ENCODE measurements around the gene TSHR. TPM values are rescaled to one million over a fixed set of nuclear protein-coding genes. Genes with fewer than 3 reads are reported as not detected.

The TSHR gene
- total RNA-seq, 1 donor from 2014 or later = not detected

DNA sequence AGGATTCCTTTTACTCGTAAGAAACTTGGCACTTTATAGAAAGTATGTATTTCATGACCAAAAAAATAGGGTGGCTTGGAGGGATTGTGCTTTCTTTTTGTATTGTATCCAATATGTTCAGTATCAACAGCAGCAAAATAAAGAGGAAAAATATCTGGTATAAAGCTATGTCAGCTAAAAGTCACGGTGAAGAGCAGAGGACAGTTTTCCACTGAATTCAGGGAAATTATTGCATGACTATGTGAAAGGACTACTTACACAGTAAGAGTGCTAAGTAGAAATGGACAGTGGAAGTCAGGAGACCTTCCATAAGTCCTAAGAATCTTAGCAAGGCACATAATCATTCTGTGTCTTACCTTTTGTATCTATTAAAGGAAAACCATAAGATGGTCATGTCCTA, 19.3 kb downstream of the TSHR start:
- Histone ChIP-seq H3K9me3 (ENCODE audit: insufficient read depth, low read depth, low read length) (no peaks in the 10 kb centered on the region), H3K4me1 (ENCODE audit: insufficient read depth, low read length) (no peaks in the 10 kb centered on the region), H3K4me2 (ENCODE audit: low read length) (no peak overlapping the region), H3K9ac (ENCODE audit: low read length) (no peak overlapping the region), H3K79me2 (ENCODE audit: insufficient read depth, low read length) (no peaks in the 10 kb centered on the region), H3K36me3 (ENCODE audit: insufficient read depth, low read length) (no peaks in the 10 kb centered on the region), H2AFZ (ENCODE audit: low read depth, low read length) (no peak overlapping the region), H3K27ac (ENCODE audit: low read depth, low read length) (no peak overlapping the region), H3K4me3 (ENCODE audit: insufficient read depth, low read depth, low read length) (no peak overlapping the region), H3K27me3 (ENCODE audit: insufficient read depth, low read length) (peaks cover 3% of the 10 kb centered on the region), H4K20me1 (ENCODE audit: insufficient read depth, low read length) (no peaks in the 10 kb centered on the region)
- Mint-ChIP-seq H3K9me3 (ENCODE audit: unreplicated experiment) (peaks cover 2% of the 10 kb centered on the region), H3K4me3 (ENCODE audit: unreplicated experiment) (no peak overlapping the region), H3K27me3 (ENCODE audit: low read depth, unreplicated experiment) (peaks cover 6% of the 10 kb centered on the region), H3K4me1 (ENCODE audit: low read depth, unreplicated experiment) (no peaks in the 10 kb centered on the region), H3K27ac (ENCODE audit: unreplicated experiment) (no peak overlapping the region), H3K36me3 (ENCODE audit: low read depth, unreplicated experiment) (no peaks in the 10 kb centered on the region)
- TF ChIP-seq, protein P1, sequence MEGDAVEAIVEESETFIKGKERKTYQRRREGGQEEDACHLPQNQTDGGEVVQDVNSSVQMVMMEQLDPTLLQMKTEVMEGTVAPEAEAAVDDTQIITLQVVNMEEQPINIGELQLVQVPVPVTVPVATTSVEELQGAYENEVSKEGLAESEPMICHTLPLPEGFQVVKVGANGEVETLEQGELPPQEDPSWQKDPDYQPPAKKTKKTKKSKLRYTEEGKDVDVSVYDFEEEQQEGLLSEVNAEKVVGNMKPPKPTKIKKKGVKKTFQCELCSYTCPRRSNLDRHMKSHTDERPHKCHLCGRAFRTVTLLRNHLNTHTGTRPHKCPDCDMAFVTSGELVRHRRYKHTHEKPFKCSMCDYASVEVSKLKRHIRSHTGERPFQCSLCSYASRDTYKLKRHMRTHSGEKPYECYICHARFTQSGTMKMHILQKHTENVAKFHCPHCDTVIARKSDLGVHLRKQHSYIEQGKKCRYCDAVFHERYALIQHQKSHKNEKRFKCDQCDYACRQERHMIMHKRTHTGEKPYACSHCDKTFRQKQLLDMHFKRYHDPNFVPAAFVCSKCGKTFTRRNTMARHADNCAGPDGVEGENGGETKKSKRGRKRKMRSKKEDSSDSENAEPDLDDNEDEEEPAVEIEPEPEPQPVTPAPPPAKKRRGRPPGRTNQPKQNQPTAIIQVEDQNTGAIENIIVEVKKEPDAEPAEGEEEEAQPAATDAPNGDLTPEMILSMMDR (IDR thresholded peaks at IDR 0.05; ENCODE audit: insufficient read depth, low read depth, low read length) = no peak
- TF ChIP-seq EZH2 (IDR thresholded peaks at IDR 0.05; ENCODE audit: insufficient read depth, low read length) = no peak
- no peak for DNase-seq (ENCODE audit: low read depth)
- no peak for FAIRE-seq

DNA sequence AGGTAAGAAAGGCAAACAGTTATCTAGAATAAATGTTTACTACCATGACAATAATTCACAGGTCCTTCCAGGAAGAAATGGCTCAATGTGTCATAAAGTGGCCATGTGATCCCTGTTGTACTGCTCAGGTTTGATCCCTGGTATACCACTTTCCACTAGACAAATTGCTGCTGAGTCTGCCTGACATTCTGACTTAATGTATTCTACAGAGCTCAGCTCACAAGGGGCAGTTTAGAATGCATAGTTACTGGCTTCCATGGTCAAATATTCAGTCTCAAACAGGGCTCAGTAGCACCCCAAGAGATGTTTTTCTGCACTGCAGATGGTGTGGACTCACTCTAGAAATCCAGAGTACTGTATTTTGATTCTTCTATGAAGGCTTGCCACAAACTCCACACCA, 21.8 kb downstream of the TSHR start:
- H3K4me3 Mint-ChIP-seq (ENCODE audit: unreplicated experiment) = no peak overlapping the region
- Histone ChIP-seq H3K79me2 (ENCODE audit: insufficient read depth, low read length) (no peaks in the 10 kb centered on the region), H3K4me2 (ENCODE audit: low read length) (no peak overlapping the region), H3K27ac (ENCODE audit: low read depth, low read length) (no peak overlapping the region), H2AFZ (ENCODE audit: low read depth, low read length) (no peak overlapping the region), H3K9me3 (ENCODE audit: insufficient read depth, low read depth, low read length) (no peaks in the 10 kb centered on the region), H3K4me1 (ENCODE audit: insufficient read depth, low read length) (no peaks in the 10 kb centered on the region), H3K4me3 (ENCODE audit: insufficient read depth, low read depth, low read length) (no peak overlapping the region), H4K20me1 (ENCODE audit: insufficient read depth, low read length) (no peaks in the 10 kb centered on the region), H3K9ac (ENCODE audit: low read length) (no peak overlapping the region), H3K27me3 (ENCODE audit: insufficient read depth, low read length) (peaks cover 3% of the 10 kb centered on the region), H3K36me3 (ENCODE audit: insufficient read depth, low read length) (no peaks in the 10 kb centered on the region)
- FAIRE-seq (no peak), DNase-seq (ENCODE audit: low read depth) (no peak)
- peaks cover 2% of the 10 kb centered on the region for H3K9me3 Mint-ChIP-seq (ENCODE audit: unreplicated experiment)
- no peak overlapping the region for H3K27ac Mint-ChIP-seq (ENCODE audit: unreplicated experiment)
- H3K27me3 Mint-ChIP-seq (ENCODE audit: low read depth, unreplicated experiment) = peaks cover 5% of the 10 kb centered on the region
- TF ChIP-seq EZH2 (IDR thresholded peaks at IDR 0.05; ENCODE audit: insufficient read depth, low read length) = no peak
- TF ChIP-seq, protein P1 (IDR thresholded peaks at IDR 0.05; ENCODE audit: insufficient read depth, low read depth, low read length) = no peak
- H3K36me3 Mint-ChIP-seq (ENCODE audit: low read depth, unreplicated experiment) = no peaks in the 10 kb centered on the region
- H3K4me1 Mint-ChIP-seq (ENCODE audit: low read depth, unreplicated experiment) = no peaks in the 10 kb centered on the region

DNA sequence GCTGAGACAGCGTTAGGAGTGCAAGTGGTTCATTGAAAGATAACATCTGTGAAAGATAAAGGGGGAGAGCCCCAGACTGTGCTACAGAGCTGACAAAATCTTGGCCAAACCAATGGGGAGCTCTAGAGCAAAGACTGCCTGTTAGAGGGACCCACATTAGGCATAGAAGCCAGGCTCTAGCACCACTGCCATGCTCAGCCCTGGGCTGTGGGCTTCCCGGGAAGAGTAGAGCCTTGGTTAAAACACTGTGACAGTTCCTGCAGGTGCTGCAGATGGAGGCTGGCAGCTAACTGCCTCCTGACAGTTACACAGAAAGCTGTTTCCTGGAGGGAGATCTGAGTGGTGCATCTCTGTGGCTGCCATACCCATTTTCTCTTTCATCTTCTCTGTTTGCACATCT, 23.0 kb downstream of the TSHR start:
- Histone ChIP-seq H2AFZ (ENCODE audit: low read depth, low read length) (no peak overlapping the region), H3K27me3 (ENCODE audit: insufficient read depth, low read length) (peaks cover 3% of the 10 kb centered on the region), H3K4me2 (ENCODE audit: low read length) (no peak overlapping the region), H4K20me1 (ENCODE audit: insufficient read depth, low read length) (no peaks in the 10 kb centered on the region), H3K4me1 (ENCODE audit: insufficient read depth, low read length) (no peaks in the 10 kb centered on the region), H3K4me3 (ENCODE audit: insufficient read depth, low read depth, low read length) (no peak overlapping the region), H3K27ac (ENCODE audit: low read depth, low read length) (no peak overlapping the region), H3K9me3 (ENCODE audit: insufficient read depth, low read depth, low read length) (no peaks in the 10 kb centered on the region), H3K79me2 (ENCODE audit: insufficient read depth, low read length) (no peaks in the 10 kb centered on the region), H3K36me3 (ENCODE audit: insufficient read depth, low read length) (no peaks in the 10 kb centered on the region), H3K9ac (ENCODE audit: low read length) (no peak overlapping the region)
- no peak for TF ChIP-seq EZH2 (IDR thresholded peaks at IDR 0.05; ENCODE audit: insufficient read depth, low read length)
- TF ChIP-seq, protein P1 (IDR thresholded peaks at IDR 0.05; ENCODE audit: insufficient read depth, low read depth, low read length) = no peak
- Mint-ChIP-seq H3K4me1 (ENCODE audit: low read depth, unreplicated experiment) (no peaks in the 10 kb centered on the region), H3K9me3 (ENCODE audit: unreplicated experiment) (peaks cover 2% of the 10 kb centered on the region), H3K4me3 (ENCODE audit: unreplicated experiment) (no peak overlapping the region), H3K27me3 (ENCODE audit: low read depth, unreplicated experiment) (peaks cover 5% of the 10 kb centered on the region), H3K27ac (ENCODE audit: unreplicated experiment) (no peak overlapping the region), H3K36me3 (ENCODE audit: low read depth, unreplicated experiment) (no peaks in the 10 kb centered on the region)
- DNase-seq (ENCODE audit: low read depth) (no peak), FAIRE-seq (no peak)

Measured in astrocyte (in vitro differentiated cells and primary cell).